ENCODE results near the gene SCUBE3. TPM values are rescaled to one million over a fixed set of nuclear protein-coding genes. Genes with fewer than 3 reads are reported as not detected.
A peak's percentile ranks its signal among the peaks of the same experiment; 100 is the strongest.

The SCUBE3 gene
- total RNA-seq, 1 donor from 2014 or later, result 8.8 TPM

DNA sequence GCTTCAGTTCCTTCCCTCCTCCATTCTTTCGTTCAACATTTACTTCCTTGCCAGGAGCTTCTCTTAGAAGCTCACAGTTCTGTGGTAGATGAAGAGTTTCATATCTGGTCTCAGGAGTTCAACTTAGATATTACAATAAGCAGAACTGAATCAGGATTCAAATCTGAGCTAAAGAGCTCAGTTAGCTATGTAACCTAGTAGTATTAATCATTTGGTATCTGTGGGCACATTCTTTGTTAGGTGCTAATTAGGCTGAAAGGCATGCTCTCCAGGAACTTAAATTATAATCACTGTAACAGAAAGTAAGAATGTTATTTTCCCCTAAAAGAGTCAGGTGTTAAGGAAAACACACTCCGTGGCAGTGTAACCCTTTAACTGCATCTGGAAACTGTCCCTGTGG is 54.1 kb downstream of the SCUBE3 start:
- Histone ChIP-seq H3K36me3 (peaks cover 7% of the 10 kb centered on the region), H3K4me3 (no peak overlapping the region), H3K4me1 (peaks cover 63% of the 10 kb centered on the region), H3K9me3 (replicated peaks) (no peaks in the 10 kb centered on the region), H3K27me3 (ENCODE audit: low read depth) (no peaks in the 10 kb centered on the region), H3K27ac (replicated peaks) (no peak overlapping the region)
- TF ChIP-seq, protein P1, sequence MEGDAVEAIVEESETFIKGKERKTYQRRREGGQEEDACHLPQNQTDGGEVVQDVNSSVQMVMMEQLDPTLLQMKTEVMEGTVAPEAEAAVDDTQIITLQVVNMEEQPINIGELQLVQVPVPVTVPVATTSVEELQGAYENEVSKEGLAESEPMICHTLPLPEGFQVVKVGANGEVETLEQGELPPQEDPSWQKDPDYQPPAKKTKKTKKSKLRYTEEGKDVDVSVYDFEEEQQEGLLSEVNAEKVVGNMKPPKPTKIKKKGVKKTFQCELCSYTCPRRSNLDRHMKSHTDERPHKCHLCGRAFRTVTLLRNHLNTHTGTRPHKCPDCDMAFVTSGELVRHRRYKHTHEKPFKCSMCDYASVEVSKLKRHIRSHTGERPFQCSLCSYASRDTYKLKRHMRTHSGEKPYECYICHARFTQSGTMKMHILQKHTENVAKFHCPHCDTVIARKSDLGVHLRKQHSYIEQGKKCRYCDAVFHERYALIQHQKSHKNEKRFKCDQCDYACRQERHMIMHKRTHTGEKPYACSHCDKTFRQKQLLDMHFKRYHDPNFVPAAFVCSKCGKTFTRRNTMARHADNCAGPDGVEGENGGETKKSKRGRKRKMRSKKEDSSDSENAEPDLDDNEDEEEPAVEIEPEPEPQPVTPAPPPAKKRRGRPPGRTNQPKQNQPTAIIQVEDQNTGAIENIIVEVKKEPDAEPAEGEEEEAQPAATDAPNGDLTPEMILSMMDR (IDR thresholded peaks at IDR 0.05; ENCODE audit: borderline replicate concordance), result no peak
- no peak for DNase-seq
- intact Hi-C loops (cut with micrococcal nuclease), result no loop called here

DNA sequence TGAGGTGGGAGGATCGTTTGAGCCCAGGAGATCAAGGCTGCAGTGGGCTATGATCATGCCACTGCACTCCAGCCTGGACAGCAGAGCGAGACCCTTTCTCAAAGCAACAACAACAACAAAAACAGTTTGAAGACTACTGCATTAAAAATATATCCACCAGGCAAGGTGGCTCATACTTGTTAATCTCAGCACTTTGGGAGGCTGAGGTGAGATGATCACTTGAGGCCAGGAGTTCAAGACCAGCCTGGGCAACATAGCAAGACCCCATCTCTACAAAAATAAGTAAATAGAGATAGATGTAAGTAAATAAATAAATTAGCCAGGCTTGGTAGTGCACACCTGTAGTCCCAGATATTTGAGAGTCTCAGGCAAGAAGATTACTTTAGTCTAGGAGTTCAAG is 58.2 kb downstream of the SCUBE3 start:
- no peak for DNase-seq
- Histone ChIP-seq H3K4me1 (peaks cover 48% of the 10 kb centered on the region), H3K36me3 (peaks cover 7% of the 10 kb centered on the region), H3K9me3 (replicated peaks) (no peaks in the 10 kb centered on the region), H3K4me3 (no peak overlapping the region), H3K27ac (replicated peaks) (no peak overlapping the region), H3K27me3 (ENCODE audit: low read depth) (no peaks in the 10 kb centered on the region)
- intact Hi-C loops (cut with micrococcal nuclease), result no loop called here
- TF ChIP-seq, protein P1 (IDR thresholded peaks at IDR 0.05; ENCODE audit: borderline replicate concordance), result no peak

DNA sequence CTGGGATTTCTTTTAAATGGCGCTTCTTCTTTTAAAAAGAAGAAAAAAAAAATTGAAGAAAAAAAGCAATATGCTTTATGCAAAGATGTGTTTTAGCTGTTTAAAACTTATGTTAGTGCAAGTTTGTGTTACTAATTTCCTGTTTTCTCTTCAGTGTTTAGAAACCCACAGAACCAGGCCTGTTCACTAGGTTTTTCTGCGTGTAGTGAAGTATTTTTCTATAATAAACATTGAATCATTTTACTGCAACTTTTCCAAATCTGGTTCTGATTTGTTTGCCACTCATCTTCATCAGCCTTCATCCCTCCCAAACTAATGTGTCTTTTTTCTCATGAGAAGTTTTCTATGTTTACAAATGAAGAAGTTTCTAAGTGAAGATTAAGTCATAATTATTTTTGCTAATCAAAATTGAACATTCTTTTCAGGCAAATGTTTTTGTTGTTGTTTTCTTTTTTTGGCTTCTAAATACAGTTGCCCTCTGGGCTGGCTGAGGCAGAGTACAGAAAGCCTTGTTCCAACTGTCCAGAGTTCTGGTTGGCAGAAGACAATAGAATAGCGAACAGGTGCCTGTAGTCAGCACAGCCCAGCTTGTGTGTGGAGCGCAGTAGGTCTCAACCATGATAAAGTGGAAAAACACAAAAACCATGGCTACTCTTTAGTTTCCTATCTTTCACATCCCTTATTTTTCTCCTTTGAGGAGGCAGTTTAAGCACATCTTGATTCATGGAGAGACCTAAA is 60.2 kb downstream of the SCUBE3 start:
- no peak for DNase-seq

DNA sequence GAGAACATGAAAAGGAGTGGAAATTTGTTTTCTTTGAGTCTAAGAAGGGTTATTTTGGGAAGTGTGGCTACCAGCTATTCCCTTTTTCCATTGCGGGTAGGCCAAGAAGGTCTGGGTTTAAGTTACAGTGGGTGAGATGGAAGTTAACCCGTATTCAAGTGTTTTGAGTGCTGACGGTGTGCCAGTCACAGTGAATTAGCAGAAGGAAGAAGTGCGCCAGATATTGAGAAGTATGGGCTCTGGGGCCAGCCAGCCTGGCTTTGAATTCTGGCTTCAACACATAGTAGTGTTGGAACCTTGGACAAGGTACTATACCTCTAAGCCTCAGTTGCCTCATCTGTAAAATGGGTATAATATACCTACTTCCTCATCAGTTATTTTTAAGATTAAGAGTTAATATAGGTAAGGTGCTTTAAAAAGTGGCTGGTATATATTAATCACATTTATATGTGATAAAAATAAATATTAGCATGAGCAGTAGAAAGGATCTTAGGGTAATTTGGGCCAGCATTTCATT is 62.0 kb downstream of the SCUBE3 start:
- intact Hi-C loops (cut with micrococcal nuclease), result no loop called here
- Histone ChIP-seq H3K27me3 (ENCODE audit: low read depth) (no peaks in the 10 kb centered on the region), H3K36me3 (peaks cover 2% of the 10 kb centered on the region), H3K9me3 (replicated peaks) (no peaks in the 10 kb centered on the region), H3K4me1 (peaks cover 36% of the 10 kb centered on the region), H3K4me3 (no peak overlapping the region), H3K27ac (replicated peaks) (peak overlapping the region; percentile 70)
- DNase-seq, result no peak
- TF ChIP-seq, protein P1 (IDR thresholded peaks at IDR 0.05; ENCODE audit: borderline replicate concordance), result no peak

More for the DNA sequence above, 60.2 kb downstream of the SCUBE3 start:
- TF ChIP-seq, protein P1 (IDR thresholded peaks at IDR 0.05; ENCODE audit: borderline replicate concordance), result no peak
- H3K27ac ChIP-seq (replicated peaks), result peak overlapping the region; percentile 70
- intact Hi-C loops (cut with micrococcal nuclease), result no loop called here
- no peaks in the 10 kb centered on the region for H3K9me3 ChIP-seq (replicated peaks)
- H3K4me1 ChIP-seq, result peaks cover 29% of the 10 kb centered on the region
- no peaks in the 10 kb centered on the region for H3K27me3 ChIP-seq (ENCODE audit: low read depth)
- no peak overlapping the region for H3K4me3 ChIP-seq
- H3K36me3 ChIP-seq, result peaks cover 7% of the 10 kb centered on the region

DNA sequence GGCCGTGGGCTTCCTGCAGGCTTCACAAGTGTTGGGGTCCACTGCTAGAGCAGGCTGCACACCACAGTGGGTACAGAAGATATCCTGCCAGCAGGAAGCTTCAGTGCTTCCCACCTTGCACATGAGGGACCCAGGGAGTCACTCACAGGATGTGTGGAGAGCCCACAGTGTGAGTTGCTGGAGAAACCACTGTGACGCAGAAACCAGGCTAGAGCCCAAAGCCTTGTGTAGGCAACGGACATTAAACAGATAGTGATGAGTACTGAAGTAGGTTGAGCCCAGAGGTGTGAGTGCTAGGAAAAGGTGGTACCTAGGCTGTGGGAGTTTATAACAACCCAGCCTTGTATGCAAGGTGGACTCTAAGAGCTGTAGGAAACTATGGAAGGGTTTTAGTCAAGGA is 65.0 kb downstream of the SCUBE3 start:
- intact Hi-C loops (cut with micrococcal nuclease), result no loop called here
- TF ChIP-seq, protein P1 (IDR thresholded peaks at IDR 0.05; ENCODE audit: borderline replicate concordance), result no peak
- DNase-seq, result no peak
- Histone ChIP-seq H3K4me3 (no peak overlapping the region), H3K36me3 (peaks cover 29% of the 10 kb centered on the region), H3K9me3 (replicated peaks) (no peaks in the 10 kb centered on the region), H3K27me3 (ENCODE audit: low read depth) (no peaks in the 10 kb centered on the region), H3K27ac (replicated peaks) (no peak overlapping the region), H3K4me1 (peaks cover 42% of the 10 kb centered on the region)

Data from left ventricle myocardium inferior (tissue), 1 donor.